Ascending aorta (tissue), 2 donors: ENCODE results near the gene FLRT1. TPM values are rescaled to one million over a fixed set of nuclear protein-coding genes. Genes with fewer than 3 reads are reported as not detected.

Experiments used
- DNase-seq, 2 donors: peaks; one replicate each; pipeline ENCODE4 v3.0.0-alpha.2; 2019; ENCODE audit warnings: low spot score in 2 of 2
- H3K27ac ChIP-seq, 2 donors: fragments of 200-600 bp; sonication (generic); one replicate each; pipeline ENCODE4 v1.5.1; 2016 to 2017; ENCODE audit warnings: mild to moderate bottlenecking in 1 of 2
- H3K27me3 ChIP-seq: fragments of 200-600 bp; sonication (generic); one replicate; pipeline ENCODE4 v1.5.1; 2017
- H3K36me3 ChIP-seq, 2 donors: fragments of 200-600 bp; sonication (generic); one replicate each; pipeline ENCODE4 v1.5.1; 2016
- H3K4me1 ChIP-seq, 2 donors: fragments of 200-600 bp; sonication (generic); one replicate each; pipeline ENCODE4 v1.5.1; 2016 to 2017; ENCODE audit warnings: mild to moderate bottlenecking in 1 of 2
- H3K4me3 ChIP-seq, 2 donors: fragments of 200-600 bp; sonication (generic); one replicate each; pipeline ENCODE4 v1.5.1; 2016 to 2017; ENCODE audit warnings: mild to moderate bottlenecking in 1 of 2
- H3K9me3 ChIP-seq, 2 donors: fragments of 200-600 bp; sonication (generic); one replicate each; pipeline ENCODE4 v1.5.1; 2016
- CTCF ChIP-seq, 3 experiments: fragments of 200-600 bp in 2 of 3; fragments of 450-650 bp in 1 of 3; sonication (generic) in 2 of 3; IDR thresholded peaks; one replicate each; pipeline ENCODE4 v1.5.1; 2016 to 2019; ENCODE audit warnings: antibody characterized with exemption in 3 of 3, mild to moderate bottlenecking in 1 of 3, moderate library complexity in 1 of 3
- intact Hi-C: fragments of 100-400 bp; cut with DNase I; formaldehyde crosslinking; loops from one replicate; pipeline ENCODE4 v1.15.1; 2023
- total RNA-seq: library from RNA; depleted of rRNA; stranded (reverse); fragments of >200 nt; gene quantifications from one replicate; pipeline ENCODE4 v1.1.0, GENCODE V29; 2016

The FLRT1 gene
- total RNA-seq, 1 donor from 2014 or later = 10.3 TPM

DNA sequence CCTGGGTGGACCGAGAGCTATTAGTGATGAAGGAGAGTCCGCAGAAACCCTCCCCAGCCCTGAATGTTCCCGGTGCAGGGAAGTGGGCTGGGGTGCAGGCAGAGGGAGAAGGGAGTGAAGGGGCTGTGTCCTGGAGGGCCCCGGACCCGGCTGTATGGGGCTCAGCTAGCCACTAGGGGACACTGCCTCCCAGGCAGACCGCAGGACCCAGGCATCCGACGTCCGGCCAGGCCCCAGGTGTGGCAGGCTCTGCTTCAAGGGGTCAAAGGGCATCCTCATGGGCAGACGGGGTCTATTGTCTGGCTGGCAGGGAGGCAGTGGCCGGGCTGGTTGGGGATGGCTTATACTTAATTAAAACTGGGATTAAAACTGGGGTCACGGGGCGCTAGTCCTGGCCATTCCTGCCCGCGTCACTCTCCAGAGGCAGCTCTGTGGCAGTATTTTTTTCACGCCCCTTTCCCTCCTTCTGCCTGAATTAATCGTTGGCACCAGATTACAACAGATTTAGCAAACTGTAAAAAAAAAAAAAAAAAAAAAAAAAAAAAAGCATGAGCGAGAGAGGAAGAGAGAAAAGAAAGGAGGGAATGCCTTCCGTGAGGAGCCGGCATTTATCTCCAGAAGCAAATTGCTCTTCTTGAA, 5.1 kb downstream of the FLRT1 start:
- Histone ChIP-seq H3K9me3 (no peaks in the 10 kb centered on the region), H3K36me3 (no peaks in the 10 kb centered on the region), H3K4me1 (peaks cover 6 to 8% of the 10 kb centered on the region in 2 donors), H3K27ac (no peak overlapping the region), H3K27me3 (no peaks in the 10 kb centered on the region), H3K4me3 (no peak overlapping the region)
- no peak for DNase-seq
- intact Hi-C loops = no loop called here
- no peak for TF ChIP-seq CTCF (IDR thresholded peaks at IDR 0.05)

- Histone ChIP-seq H3K9me3 (no peaks in the 10 kb centered on the region), H3K27ac (no peak overlapping the region), H3K4me1 (peaks cover 0 to under 1% of the 10 kb centered on the region in 2 donors), H3K36me3 (no peaks in the 10 kb centered on the region), H3K27me3 (no peaks in the 10 kb centered on the region), H3K4me3 (no peak overlapping the region)
- intact Hi-C loops = no loop called here
- no peak for TF ChIP-seq CTCF (IDR thresholded peaks at IDR 0.05)
- no peak for DNase-seq
Observed at GRCh38 chr11:64041846-64042245, 6.1 kb downstream of the FLRT1 start.

DNA sequence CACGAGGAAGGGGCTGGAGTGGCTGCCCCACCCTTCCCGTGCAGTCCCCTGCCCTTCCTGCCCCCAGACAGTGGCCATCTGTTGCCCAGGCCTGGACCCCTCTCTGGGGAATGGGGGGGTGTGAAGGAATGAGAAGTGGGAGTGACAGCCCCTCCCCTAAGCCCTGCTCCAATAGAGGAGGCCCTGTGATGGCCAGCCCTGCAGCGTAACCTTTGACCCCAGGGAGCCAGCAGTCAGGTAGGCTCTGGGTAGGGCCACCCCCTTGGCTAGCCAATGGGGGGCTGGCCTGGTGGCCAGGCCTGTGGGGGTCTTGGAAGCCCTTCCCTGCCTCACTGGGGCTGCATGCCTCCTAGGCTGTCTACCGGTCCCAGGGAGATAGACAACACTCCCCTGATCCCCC, 6.6 kb downstream of the FLRT1 start:
- intact Hi-C loops = no loop called here
- H3K27ac ChIP-seq = no peak overlapping the region
- TF ChIP-seq CTCF (IDR thresholded peaks at IDR 0.05) = no peak

DNA sequence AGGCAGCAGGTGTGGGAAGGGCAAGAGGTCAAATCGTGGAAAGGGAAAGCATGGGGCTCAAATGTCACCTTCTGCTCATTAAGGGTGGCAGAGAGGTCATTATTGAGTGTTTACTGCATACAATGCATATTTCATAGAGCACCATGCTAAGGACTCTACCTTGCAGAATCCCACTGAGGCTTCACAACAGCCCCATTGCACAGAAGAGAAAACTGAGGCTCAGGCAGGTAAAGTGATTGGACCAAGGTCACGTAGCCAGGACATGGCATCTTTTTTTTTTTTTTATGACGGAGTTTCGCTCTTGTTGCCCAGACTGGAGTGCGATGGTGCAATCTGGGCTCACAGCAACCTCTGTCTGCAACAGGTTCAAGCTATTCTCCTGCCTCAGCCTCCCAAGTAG, 7.8 kb downstream of the FLRT1 start:
- no peaks in the 10 kb centered on the region for H3K27me3 ChIP-seq
- intact Hi-C loops = no loop called here
- H3K4me3 ChIP-seq = no peak overlapping the region
- no peak for DNase-seq
- H3K36me3 ChIP-seq = no peaks in the 10 kb centered on the region
- no peaks in the 10 kb centered on the region for H3K4me1 ChIP-seq
- H3K27ac ChIP-seq = no peak overlapping the region
- no peaks in the 10 kb centered on the region for H3K9me3 ChIP-seq
- no peak for TF ChIP-seq CTCF (IDR thresholded peaks at IDR 0.05)

More for the DNA sequence above, 6.6 kb downstream of the FLRT1 start:
- no peaks in the 10 kb centered on the region for H3K4me1 ChIP-seq
- no peak overlapping the region for H3K4me3 ChIP-seq
- no peak for DNase-seq
- H3K27me3 ChIP-seq = no peaks in the 10 kb centered on the region
- H3K9me3 ChIP-seq = no peaks in the 10 kb centered on the region
- H3K36me3 ChIP-seq = no peaks in the 10 kb centered on the region

DNA sequence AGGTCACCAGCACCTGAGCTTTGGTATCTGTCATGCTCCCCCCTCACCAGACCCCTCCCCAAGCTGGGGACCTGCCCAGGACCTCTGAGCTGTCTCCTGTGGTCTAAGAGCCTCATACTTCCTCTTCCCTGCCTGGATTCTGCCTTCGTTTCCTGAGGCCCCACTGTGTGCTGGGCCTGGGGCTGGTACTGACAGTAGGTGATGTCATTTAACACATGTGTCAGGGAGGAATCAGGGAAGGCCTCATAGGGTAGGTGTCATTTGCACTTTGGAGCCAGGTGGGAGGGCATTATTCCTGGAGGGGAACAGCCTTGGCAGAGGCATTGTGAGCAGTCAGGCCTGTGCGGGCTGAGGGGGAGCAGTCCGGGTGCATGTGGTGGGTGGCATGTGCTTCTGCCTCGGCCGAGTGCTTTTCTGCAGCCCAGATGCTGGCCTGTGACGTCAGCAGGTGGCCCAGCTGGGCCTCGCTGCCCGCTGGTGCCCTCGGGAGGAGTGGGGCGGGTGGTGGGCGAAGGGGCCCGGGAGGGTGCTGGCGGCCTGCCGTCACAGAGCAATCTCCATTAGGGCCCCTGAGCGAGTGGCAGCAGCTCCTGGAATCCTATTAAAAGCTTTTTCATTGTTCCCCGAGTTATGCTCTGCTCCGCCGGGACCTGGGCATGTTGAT, 9.1 kb downstream of the FLRT1 start:
- intact Hi-C loops = no loop called here
- H3K27ac ChIP-seq = no peak overlapping the region
- no peaks in the 10 kb centered on the region for H3K27me3 ChIP-seq
- H3K4me3 ChIP-seq = no peak overlapping the region
- H3K36me3 ChIP-seq = no peaks in the 10 kb centered on the region
- TF ChIP-seq CTCF (IDR thresholded peaks at IDR 0.05) = no peak
- H3K4me1 ChIP-seq = no peaks in the 10 kb centered on the region
- DNase-seq = no peak
- no peaks in the 10 kb centered on the region for H3K9me3 ChIP-seq
